GM12875 (cell line): Measurements from ENCODE around the gene CHORDC1.

ENCODE experiments used
- H3K4me3 ChIP-seq: one replicate; pipeline ENCODE4 v1.5.1; 2011; ENCODE audit warnings: low read depth, low read length, control low read depth
- CTCF ChIP-seq: IDR thresholded peaks from 2 replicates; pipeline ENCODE4 v1.5.1; 2011; ENCODE audit warnings: low read depth, mild to moderate bottlenecking, control low read depth, inconsistent platforms, low read length, moderate library complexity, borderline replicate concordance; ENCODE audit not compliant: insufficient read depth

The CHORDC1 gene

GRCh38 chr11:90235526-90235925, 12.7 kb upstream of the CHORDC1 start:
- no peak overlapping the region for H3K4me3 ChIP-seq
- no peak for TF ChIP-seq CTCF

GRCh38 chr11:90234977-90235376, 12.1 kb upstream of the CHORDC1 start:
- no peak for TF ChIP-seq CTCF
- no peak overlapping the region for H3K4me3 ChIP-seq

GRCh38 chr11:90229791-90230190, 6.9 kb upstream of the CHORDC1 start:
- H3K4me3 ChIP-seq = no peak overlapping the region
- TF ChIP-seq CTCF = no peak

GRCh38 chr11:90228056-90228455, 5.2 kb upstream of the CHORDC1 start:
- TF ChIP-seq CTCF = no peak
- H3K4me3 ChIP-seq = no peak overlapping the region

GRCh38 chr11:90223248-90223585, 368 bp upstream of the CHORDC1 start:
- peak overlapping the region; percentile 88 for H3K4me3 ChIP-seq
- no peak for TF ChIP-seq CTCF

GRCh38 chr11:90221803-90222458, 918 bp downstream of the CHORDC1 start:
- TF ChIP-seq CTCF = no peak
- H3K4me3 ChIP-seq = peak overlapping the region; percentile 88

GRCh38 chr11:90220391-90220790, 2.5 kb downstream of the CHORDC1 start:
- no peak for TF ChIP-seq CTCF
- H3K4me3 ChIP-seq = no peak overlapping the region
